ENCODE results near the gene ZNF705A.
"Not testable (repeated sequence)": the region's sequence is repeated elsewhere in the genome, so short reads cannot be mapped to it uniquely, and the experiment has no call there.

DNA sequence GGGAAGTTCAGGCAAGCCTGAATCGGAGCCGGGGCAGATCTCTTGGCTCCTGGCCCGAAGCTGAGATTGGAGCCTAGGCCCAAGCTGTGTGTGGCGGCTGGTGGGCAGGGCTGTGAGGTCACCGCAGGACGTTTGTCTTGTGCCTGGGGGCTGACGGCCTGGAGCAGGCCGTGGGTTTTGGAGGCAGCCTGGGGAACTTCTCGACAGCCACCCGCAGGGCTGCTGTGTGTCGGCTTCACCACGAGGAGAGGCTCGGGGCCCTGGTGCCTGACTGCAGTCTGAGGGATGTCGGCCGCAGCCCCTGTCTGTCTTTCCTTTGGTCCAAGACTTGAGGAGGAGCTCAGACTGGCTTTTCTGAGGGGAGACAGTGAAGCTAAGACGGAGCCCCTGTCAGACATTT is 65.5 kb downstream of the ZNF705A start:
- TF ChIP-seq, protein P1, sequence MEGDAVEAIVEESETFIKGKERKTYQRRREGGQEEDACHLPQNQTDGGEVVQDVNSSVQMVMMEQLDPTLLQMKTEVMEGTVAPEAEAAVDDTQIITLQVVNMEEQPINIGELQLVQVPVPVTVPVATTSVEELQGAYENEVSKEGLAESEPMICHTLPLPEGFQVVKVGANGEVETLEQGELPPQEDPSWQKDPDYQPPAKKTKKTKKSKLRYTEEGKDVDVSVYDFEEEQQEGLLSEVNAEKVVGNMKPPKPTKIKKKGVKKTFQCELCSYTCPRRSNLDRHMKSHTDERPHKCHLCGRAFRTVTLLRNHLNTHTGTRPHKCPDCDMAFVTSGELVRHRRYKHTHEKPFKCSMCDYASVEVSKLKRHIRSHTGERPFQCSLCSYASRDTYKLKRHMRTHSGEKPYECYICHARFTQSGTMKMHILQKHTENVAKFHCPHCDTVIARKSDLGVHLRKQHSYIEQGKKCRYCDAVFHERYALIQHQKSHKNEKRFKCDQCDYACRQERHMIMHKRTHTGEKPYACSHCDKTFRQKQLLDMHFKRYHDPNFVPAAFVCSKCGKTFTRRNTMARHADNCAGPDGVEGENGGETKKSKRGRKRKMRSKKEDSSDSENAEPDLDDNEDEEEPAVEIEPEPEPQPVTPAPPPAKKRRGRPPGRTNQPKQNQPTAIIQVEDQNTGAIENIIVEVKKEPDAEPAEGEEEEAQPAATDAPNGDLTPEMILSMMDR (IDR thresholded peaks at IDR 0.05; ENCODE audit: insufficient read depth, low read length, poor library complexity, severe bottlenecking), result not testable (repeated sequence)
- not testable (repeated sequence) for TF ChIP-seq EZH2phosphoT487 (conservative IDR thresholded peaks at IDR 0.05; ENCODE audit: low read length)

Measured in SU-DHL-6 (cell line).